Liver (tissue), 9 donors: ENCODE results near the gene TNS3. TPM values are rescaled to one million over a fixed set of nuclear protein-coding genes. Genes with fewer than 3 reads are reported as not detected.

ENCODE experiments used
- DNase-seq: peaks from one replicate; pipeline ENCODE4 v3.0.0-alpha.2; 2017; ENCODE audit warnings: low spot score
- H3K27ac ChIP-seq, 2 donors: one replicate each; pipeline ENCODE4 v1.7.0; 2013; ENCODE audit warnings: inconsistent platforms in 2 of 2, low read length in 2 of 2, control low read depth in 1 of 2, low read depth in 1 of 2, mild to moderate bottlenecking in 1 of 2
- H3K27me3 ChIP-seq, 4 donors: one replicate each; pipeline versions ENCODE4 v1.6.1 to v1.7.0; 2013; ENCODE audit warnings: low read length in 3 of 4, inconsistent platforms in 1 of 4, mild to moderate bottlenecking in 1 of 4, moderate library complexity in 1 of 4; ENCODE audit not compliant: control insufficient read depth in 4 of 4, insufficient read depth in 4 of 4
- H3K36me3 ChIP-seq, 4 donors: one replicate each; pipeline versions ENCODE4 v1.6.1 to v1.7.0; 2013; ENCODE audit warnings: low read length in 3 of 4, mild to moderate bottlenecking in 3 of 4, low read depth in 1 of 4, moderate library complexity in 1 of 4; ENCODE audit not compliant: control insufficient read depth in 4 of 4, insufficient read depth in 3 of 4
- H3K4me1 ChIP-seq, 4 donors: one replicate each; pipeline versions ENCODE4 v1.6.1 to v1.7.0; 2013; ENCODE audit warnings: low read length in 3 of 4, mild to moderate bottlenecking in 3 of 4, moderate library complexity in 1 of 4; ENCODE audit not compliant: control insufficient read depth in 4 of 4, insufficient read depth in 4 of 4
- H3K4me3 ChIP-seq, 3 donors: one replicate each; pipeline versions ENCODE4 v1.6.1 to v1.7.0; 2013; ENCODE audit warnings: low read length in 3 of 3, control low read depth in 1 of 3, low read depth in 1 of 3, mild to moderate bottlenecking in 1 of 3
- H3K9ac ChIP-seq, 2 donors: one replicate each; pipeline ENCODE4 v1.7.0; 2013; ENCODE audit warnings: low read length in 2 of 2, mild to moderate bottlenecking in 2 of 2, moderate library complexity in 2 of 2, control low read depth in 1 of 2, low read depth in 1 of 2
- H3K9me3 ChIP-seq, 4 donors: one replicate each; pipeline versions ENCODE4 v1.6.1 to v1.7.0; 2013; ENCODE audit warnings: low read length in 3 of 4; ENCODE audit not compliant: control insufficient read depth in 4 of 4
- CTCF ChIP-seq: fragments of 150-350 bp; IDR thresholded peaks from 2 replicates; pipeline ENCODE4 v1.5.1; 2017; ENCODE audit warnings: improper control_type of control experiment, low read depth, low read length; ENCODE audit not compliant: missing input control
- EGR1 ChIP-seq, 2 donors: IDR thresholded peaks; 2 replicates each; pipeline ENCODE4 v1.6.1; 2016 to 2018; ENCODE audit warnings: antibody characterized with exemption in 2 of 2, low read depth in 2 of 2
- FOXA1 ChIP-seq: IDR thresholded peaks from 2 replicates; pipeline ENCODE4 v1.6.1; 2016; ENCODE audit warnings: antibody characterized with exemption
- FOXA2 ChIP-seq: IDR thresholded peaks from 2 replicates; pipeline ENCODE4 v1.6.1; 2016; ENCODE audit warnings: antibody characterized with exemption
- GABPA ChIP-seq, 2 donors: IDR thresholded peaks in 1 of 2; conservative IDR thresholded peaks in 1 of 2; 2 replicates each; pipeline ENCODE4 v1.6.1; 2016; ENCODE audit warnings: antibody characterized with exemption in 2 of 2, mild to moderate bottlenecking in 1 of 2, moderate library complexity in 1 of 2
- HNF4G ChIP-seq: IDR thresholded peaks from 2 replicates; pipeline ENCODE4 v1.6.1; 2016; ENCODE audit warnings: antibody characterized with exemption
- JUND ChIP-seq, 2 donors: IDR thresholded peaks; 2 replicates each; pipeline ENCODE4 v1.6.1; 2016; ENCODE audit warnings: antibody characterized with exemption in 2 of 2
- MAX ChIP-seq: IDR thresholded peaks from 2 replicates; pipeline ENCODE4 v1.6.1; 2016; ENCODE audit warnings: antibody characterized with exemption
- NR2F2 ChIP-seq: IDR thresholded peaks from 2 replicates; pipeline ENCODE4 v1.6.1; 2016; ENCODE audit warnings: antibody characterized with exemption
- RAD21 ChIP-seq, 2 donors: IDR thresholded peaks; 2 replicates each; pipeline ENCODE4 v1.6.1; 2016; ENCODE audit warnings: antibody characterized with exemption in 2 of 2, mild to moderate bottlenecking in 2 of 2
- REST ChIP-seq: IDR thresholded peaks from 2 replicates; pipeline ENCODE4 v1.6.1; 2016; ENCODE audit warnings: antibody characterized with exemption, mild to moderate bottlenecking
- RXRA ChIP-seq, 2 donors: IDR thresholded peaks; 2 replicates each; pipeline ENCODE4 v1.6.1; 2017 to 2018; ENCODE audit warnings: antibody characterized with exemption in 2 of 2, mild to moderate bottlenecking in 1 of 2
- SP1 ChIP-seq: IDR thresholded peaks from 2 replicates; pipeline ENCODE4 v1.6.1; 2018; ENCODE audit warnings: antibody characterized with exemption, mild to moderate bottlenecking
- TAF1 ChIP-seq: conservative IDR thresholded peaks from 2 replicates; pipeline ENCODE4 v1.6.1; 2016; ENCODE audit warnings: antibody characterized with exemption, mild to moderate bottlenecking
- YY1 ChIP-seq: IDR thresholded peaks from 2 replicates; pipeline ENCODE4 v1.6.1; 2016; ENCODE audit warnings: antibody characterized with exemption, mild to moderate bottlenecking
- ZBTB33 ChIP-seq: IDR thresholded peaks from 2 replicates; pipeline ENCODE4 v1.6.1; 2016; ENCODE audit warnings: antibody characterized with exemption
- WGBS: extraction: QIAGEN DNeasy Blood & Tissue Kit; methylation state at CpG from one replicate; pipeline ENCODE4 v1.1.7; 2013; 5-methylcytosine and 5-hydroxymethylcytosine counted together
- polyA plus RNA-seq, 2 donors: library from polyadenylated mRNA; stranded (reverse) in 1 of 2; unstranded in 1 of 2; fragments of 200-250 nt in 1 of 2; fragments of >200 nt in 1 of 2; fragmentation: Nextera tagmentation in 1 of 2; extraction: Ambion mirVana in 1 of 2; gene quantifications; one replicate each; pipeline versions ENCODE4 v1.2.1 to v1.2.3, GENCODE V29; 2013 to 2015
- total RNA-seq, 2 donors: library from RNA; depleted of rRNA; stranded (reverse); fragments of >200 nt; gene quantifications; one replicate each; pipeline ENCODE4 v1.2.3, GENCODE V29; 2014
- donor health status: healthy.
- donor health status: healthy.
- donor health status: healthy.
- donor health status: healthy.
- donor health status: healthy.

The TNS3 gene
- total and polyA plus RNA-seq, 4 donors = 16.8 to 100 (median 29.5) TPM

GRCh38 chr7:47536661-47537611 lies 45.0 kb downstream of the TNS3 start:
- no peak for DNase-seq
- Histone ChIP-seq H3K27me3 (no peaks in the 10 kb centered on the region), H3K9ac (peak overlapping the region; percentile 50 to 57), H3K36me3 (no peaks in the 10 kb centered on the region), H3K4me3 (peak overlapping the region; percentile 11 to 68 (median 65)), H3K4me1 (peaks cover 18 to 66% (median 44%) of the 10 kb centered on the region in 4 donors), H3K9me3 (no peaks in the 10 kb centered on the region), H3K27ac (peak overlapping the region; percentile 75 to 76)
- 17% methylated on average over 96 of the region's 96 CpGs for WGBS
- TF ChIP-seq FOXA1 (no peak), SP1 (no peak), YY1 (peak; percentile 27), ZBTB33 (no peak), JUND (IDR thresholded peaks at IDR 0.05) (no peak), HNF4G (no peak), RXRA (IDR thresholded peaks at IDR 0.05) (no peak), RAD21 (IDR thresholded peaks at IDR 0.05) (peak; percentile 16 to 50), MAX (no peak), FOXA2 (no peak), CTCF (no peak), REST (no peak), TAF1 (no peak), NR2F2 (no peak), EGR1 (IDR thresholded peaks at IDR 0.05; ENCODE audit: low read depth in 2 of 2) (no peak), GABPA (IDR thresholded peaks at IDR 0.05 in 1 of 2, conservative IDR thresholded peaks at IDR 0.05 in 1 of 2) (no peak)
